ENCODE measurements around the gene HPSE2.

The HPSE2 gene

DNA sequence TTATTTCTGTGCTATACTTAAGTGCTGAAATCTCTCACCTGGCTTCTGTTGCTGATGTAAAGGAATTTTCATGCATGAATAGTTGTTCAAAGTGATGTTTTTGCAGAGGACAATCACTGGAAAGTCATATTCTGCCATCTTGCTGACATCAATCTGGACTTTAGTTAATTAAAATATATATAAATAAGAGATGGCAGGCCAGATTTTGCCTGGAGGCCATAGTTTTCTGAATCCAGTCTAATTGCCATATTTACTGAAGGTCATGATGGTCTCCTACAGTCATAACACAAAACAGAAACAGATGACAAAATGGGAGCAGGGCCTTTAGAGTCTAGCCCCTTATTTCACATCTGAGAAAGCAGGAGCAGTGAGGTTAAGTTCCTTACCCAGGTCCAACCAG, 228.2 kb downstream of the HPSE2 start:
- Histone ChIP-seq H3K4me3 (ENCODE audit: insufficient read depth, low read length, poor library complexity, severe bottlenecking) (no peak overlapping the region), H3K27me3 (ENCODE audit: low read length) (no peaks in the 10 kb centered on the region), H4K20me1 (ENCODE audit: low read depth, low read length) (no peaks in the 10 kb centered on the region), H3K9me3 (ENCODE audit: insufficient read depth, low read length) (0 out of 2 replicates have a peak, but pooled peaks cover 4% of the 10 kb centered on the region), H2AFZ (ENCODE audit: low read depth, low read length, severe bottlenecking) (no peak overlapping the region), H3K4me2 (ENCODE audit: low read depth, low read length, poor library complexity, severe bottlenecking) (no peak overlapping the region), H3F3A (ENCODE audit: insufficient read depth) (no peaks in the 10 kb centered on the region), H3K36me3 (ENCODE audit: low read length) (no peaks in the 10 kb centered on the region), H3K9me2 (replicated peaks; ENCODE audit: insufficient read depth, low read length) (no peaks in the 10 kb centered on the region), H3K9ac (ENCODE audit: low read length) (no peak overlapping the region), H3K27ac (ENCODE audit: low read depth, low read length) (no peak overlapping the region), H3K79me2 (ENCODE audit: insufficient read depth, low read length) (no peaks in the 10 kb centered on the region)
- TF ChIP-seq EZH2phosphoT487 (conservative IDR thresholded peaks at IDR 0.05; ENCODE audit: low read length), result no peak
- TF ChIP-seq CTCF (IDR thresholded peaks at IDR 0.05; ENCODE audit: insufficient read depth, low read length, poor library complexity, severe bottlenecking), result no peak

GRCh38 chr10:99005254-99005653, 230.4 kb downstream of the HPSE2 start:
- Histone ChIP-seq H3K4me3 (ENCODE audit: insufficient read depth, low read length, poor library complexity, severe bottlenecking) (no peak overlapping the region), H3K36me3 (ENCODE audit: low read length) (no peaks in the 10 kb centered on the region), H4K20me1 (ENCODE audit: low read depth, low read length) (no peaks in the 10 kb centered on the region), H3K9me3 (ENCODE audit: insufficient read depth, low read length) (0 out of 2 replicates have a peak, but pooled peaks cover 4% of the 10 kb centered on the region), H3K9ac (ENCODE audit: low read length) (no peak overlapping the region), H3K27me3 (ENCODE audit: low read length) (no peaks in the 10 kb centered on the region), H3F3A (ENCODE audit: insufficient read depth) (no peaks in the 10 kb centered on the region), H3K79me2 (ENCODE audit: insufficient read depth, low read length) (no peaks in the 10 kb centered on the region), H2AFZ (ENCODE audit: low read depth, low read length, severe bottlenecking) (no peak overlapping the region), H3K27ac (ENCODE audit: low read depth, low read length) (no peak overlapping the region), H3K4me2 (ENCODE audit: low read depth, low read length, poor library complexity, severe bottlenecking) (no peak overlapping the region), H3K9me2 (replicated peaks; ENCODE audit: insufficient read depth, low read length) (no peaks in the 10 kb centered on the region)
- TF ChIP-seq CTCF (IDR thresholded peaks at IDR 0.05; ENCODE audit: insufficient read depth, low read length, poor library complexity, severe bottlenecking) (no peak), EZH2phosphoT487 (conservative IDR thresholded peaks at IDR 0.05; ENCODE audit: low read length) (no peak)

GRCh38 chr10:99004738-99005137, 230.9 kb downstream of the HPSE2 start:
- H3K4me2 ChIP-seq (ENCODE audit: low read depth, low read length, poor library complexity, severe bottlenecking), result no peak overlapping the region
- H2AFZ ChIP-seq (ENCODE audit: low read depth, low read length, severe bottlenecking), result no peak overlapping the region
- no peak overlapping the region for H3K4me3 ChIP-seq (ENCODE audit: insufficient read depth, low read length, poor library complexity, severe bottlenecking)
- H3K36me3 ChIP-seq (ENCODE audit: low read length), result no peaks in the 10 kb centered on the region
- H3K9ac ChIP-seq (ENCODE audit: low read length), result no peak overlapping the region
- no peaks in the 10 kb centered on the region for H3K9me2 ChIP-seq (replicated peaks; ENCODE audit: insufficient read depth, low read length)
- H4K20me1 ChIP-seq (ENCODE audit: low read depth, low read length), result no peaks in the 10 kb centered on the region
- no peak for TF ChIP-seq EZH2phosphoT487 (conservative IDR thresholded peaks at IDR 0.05; ENCODE audit: low read length)
- H3F3A ChIP-seq (ENCODE audit: insufficient read depth), result no peaks in the 10 kb centered on the region
- H3K27me3 ChIP-seq (ENCODE audit: low read length), result no peaks in the 10 kb centered on the region
- no peaks in the 10 kb centered on the region for H3K79me2 ChIP-seq (ENCODE audit: insufficient read depth, low read length)
- H3K9me3 ChIP-seq (ENCODE audit: insufficient read depth, low read length), result 0 out of 2 replicates have a peak, but pooled peaks cover 4% of the 10 kb centered on the region
- no peak overlapping the region for H3K27ac ChIP-seq (ENCODE audit: low read depth, low read length)

GRCh38 chr10:99002392-99002791, 233.3 kb downstream of the HPSE2 start:
- Histone ChIP-seq H3K36me3 (ENCODE audit: low read length) (no peaks in the 10 kb centered on the region), H3K79me2 (ENCODE audit: insufficient read depth, low read length) (no peaks in the 10 kb centered on the region), H3K9me3 (ENCODE audit: insufficient read depth, low read length) (0 out of 2 replicates have a peak, but pooled peaks cover 4% of the 10 kb centered on the region), H3K4me3 (ENCODE audit: insufficient read depth, low read length, poor library complexity, severe bottlenecking) (no peak overlapping the region), H3K9ac (ENCODE audit: low read length) (no peak overlapping the region), H3K27ac (ENCODE audit: low read depth, low read length) (no peak overlapping the region), H3K9me2 (replicated peaks; ENCODE audit: insufficient read depth, low read length) (no peaks in the 10 kb centered on the region), H3F3A (ENCODE audit: insufficient read depth) (no peaks in the 10 kb centered on the region), H3K27me3 (ENCODE audit: low read length) (no peaks in the 10 kb centered on the region), H2AFZ (ENCODE audit: low read depth, low read length, severe bottlenecking) (no peak overlapping the region), H4K20me1 (ENCODE audit: low read depth, low read length) (no peaks in the 10 kb centered on the region), H3K4me2 (ENCODE audit: low read depth, low read length, poor library complexity, severe bottlenecking) (no peak overlapping the region)
- TF ChIP-seq CTCF (IDR thresholded peaks at IDR 0.05; ENCODE audit: insufficient read depth, low read length, poor library complexity, severe bottlenecking), result no peak
- no peak for TF ChIP-seq EZH2phosphoT487 (conservative IDR thresholded peaks at IDR 0.05; ENCODE audit: low read length)
